Stimulated activated CD4-positive, alpha-beta T cell treated with anti-CD3 and anti-CD28 coated beads, TNF-alpha, amount 100 ng/mL, for 1 hour (primary cell): ENCODE results near the gene PCOLCE2.

Experiments used
- DNase-seq, 3 donors: peaks; one replicate each; pipeline ENCODE4 v3.0.0-alpha.2; 2020; ENCODE audit warnings: low read depth in 3 of 3, low spot score in 1 of 3

Gene PCOLCE2

DNA sequence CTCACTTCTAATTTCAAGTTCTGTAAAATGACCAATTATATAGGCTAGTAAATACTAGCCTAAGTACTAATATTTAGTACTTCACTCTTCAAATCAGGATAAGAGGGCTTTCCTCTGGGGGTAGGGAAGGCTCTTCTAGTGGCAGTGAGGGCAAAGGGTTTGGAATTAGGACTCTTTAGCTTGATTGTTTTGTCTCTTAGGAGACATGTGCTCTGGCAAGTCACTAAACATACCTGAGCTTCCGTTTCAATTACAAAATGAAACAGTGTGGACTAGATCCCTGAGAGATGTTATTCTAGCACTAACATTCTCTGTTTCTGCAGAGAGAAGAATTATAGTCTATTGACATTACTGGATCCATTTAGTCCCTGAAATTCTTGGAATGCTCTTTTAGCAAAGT lies 71.5 kb downstream of the PCOLCE2 start:
- DNase-seq, result no peak

- DNase-seq, result no peak
Measured at GRCh38 chr3:142815803-142816202, 73.1 kb downstream of the PCOLCE2 start.

GRCh38 chr3:142809259-142809658 lies 79.6 kb downstream of the PCOLCE2 start:
- no peak for DNase-seq

GRCh38 chr3:142808103-142808917 lies 80.6 kb downstream of the PCOLCE2 start:
- no peak for DNase-seq

DNA sequence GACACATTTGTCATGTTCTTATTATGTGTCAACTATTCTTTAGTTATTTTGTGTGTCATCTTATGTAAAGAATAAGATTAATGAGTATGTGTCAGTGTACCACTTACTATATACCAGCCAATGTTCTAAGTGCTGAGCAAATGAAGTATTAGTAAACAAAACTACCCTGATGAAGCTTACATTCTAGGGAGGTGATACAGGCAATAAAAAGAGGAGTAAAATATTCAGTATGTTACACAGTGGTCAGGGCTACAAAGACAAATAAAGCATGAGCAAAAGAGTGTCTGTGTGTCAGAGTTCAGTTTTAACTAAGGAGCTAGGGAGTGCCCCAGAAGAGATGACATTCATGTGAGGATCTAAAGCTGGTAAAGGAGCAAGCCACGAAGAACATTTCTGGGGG lies 86.0 kb downstream of the PCOLCE2 start:
- no peak for DNase-seq

- no peak for DNase-seq
Measured at GRCh38 chr3:142801746-142802145, 87.1 kb downstream of the PCOLCE2 start.

DNA sequence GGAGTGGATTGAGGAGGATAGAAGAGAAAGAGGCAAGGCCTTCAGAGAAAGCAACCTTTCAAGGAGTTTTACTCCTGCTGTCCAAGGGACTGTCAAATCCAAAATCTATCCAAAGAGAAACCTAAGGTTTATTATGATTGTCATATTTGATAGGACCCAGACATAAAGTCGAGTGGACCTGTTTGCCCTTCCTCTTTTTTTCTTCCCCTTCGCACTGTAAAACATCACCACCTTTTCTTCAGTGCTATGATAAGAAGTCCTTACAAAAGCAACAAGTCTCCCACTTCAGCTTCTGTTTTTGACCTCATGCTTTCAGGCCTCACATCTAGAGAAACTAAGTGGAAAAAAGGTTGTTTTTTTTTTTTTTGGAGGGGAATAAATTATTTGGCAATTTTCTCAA lies 92.1 kb downstream of the PCOLCE2 start:
- DNase-seq, result no peak

DNA sequence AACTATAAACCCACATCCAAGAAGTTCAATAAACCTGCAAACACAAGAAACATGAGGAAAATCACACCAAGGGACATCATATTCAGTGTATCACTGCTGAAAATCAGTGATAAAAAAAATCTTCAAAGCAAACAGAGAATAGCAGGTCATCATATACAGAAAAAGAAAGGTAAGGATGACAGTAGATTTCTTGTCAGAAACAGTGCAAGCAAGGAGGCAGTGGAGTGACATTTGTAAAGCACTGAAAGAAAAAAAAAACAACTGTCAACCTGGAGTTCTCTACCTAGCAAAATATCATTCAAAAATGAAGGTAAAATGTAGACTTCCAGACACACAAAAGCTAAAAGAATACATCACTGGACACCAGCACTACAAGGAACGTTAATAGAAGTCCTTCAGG lies 93.6 kb downstream of the PCOLCE2 start:
- DNase-seq, result no peak

DNA sequence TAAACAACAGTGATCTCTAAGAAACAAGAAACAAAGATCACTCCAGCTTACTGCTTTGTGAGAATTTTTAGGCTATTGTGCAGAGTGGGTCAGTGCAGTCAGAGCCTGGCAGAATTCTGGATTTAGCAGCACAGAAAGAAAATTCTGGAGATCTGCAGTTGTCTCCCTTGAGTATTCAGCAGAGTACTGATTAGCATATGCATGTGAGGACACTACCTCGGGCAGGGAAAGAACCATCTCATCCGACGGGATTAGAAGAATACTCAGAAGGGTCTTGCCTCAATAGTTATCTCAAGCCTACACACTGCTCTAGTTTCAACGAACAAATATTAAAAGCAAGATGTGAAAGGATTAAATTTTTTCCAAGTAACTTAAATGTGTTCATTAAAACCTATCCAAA lies 94.4 kb downstream of the PCOLCE2 start:
- DNase-seq, result no peak

DNA sequence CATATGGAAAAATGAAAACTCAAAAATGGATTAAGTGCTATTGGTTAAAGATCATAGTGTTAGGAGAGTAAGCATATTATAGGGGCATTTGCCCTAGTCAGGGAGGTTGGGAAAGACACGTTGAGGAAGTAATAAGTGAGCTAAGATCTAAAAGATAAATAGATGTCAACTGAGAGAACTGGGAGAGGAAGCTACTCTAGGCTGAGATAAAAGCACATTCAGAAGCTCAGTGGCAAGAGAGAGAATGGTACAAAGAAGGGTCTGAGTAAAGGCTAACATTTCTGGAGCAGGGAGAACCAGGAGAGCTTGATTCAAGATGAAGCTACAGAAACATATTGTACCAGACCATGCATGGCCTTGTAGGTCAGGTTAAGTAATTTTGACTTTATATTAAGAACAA lies 101.2 kb downstream of the PCOLCE2 start:
- DNase-seq, result no peak

- no peak for DNase-seq
Measured at GRCh38 chr3:142785996-142786395, 102.9 kb downstream of the PCOLCE2 start.

- DNase-seq, result no peak
Measured at GRCh38 chr3:142784228-142784627, 104.7 kb downstream of the PCOLCE2 start.

- no peak for DNase-seq
Measured at GRCh38 chr3:142782616-142783015, 106.3 kb downstream of the PCOLCE2 start.

DNA sequence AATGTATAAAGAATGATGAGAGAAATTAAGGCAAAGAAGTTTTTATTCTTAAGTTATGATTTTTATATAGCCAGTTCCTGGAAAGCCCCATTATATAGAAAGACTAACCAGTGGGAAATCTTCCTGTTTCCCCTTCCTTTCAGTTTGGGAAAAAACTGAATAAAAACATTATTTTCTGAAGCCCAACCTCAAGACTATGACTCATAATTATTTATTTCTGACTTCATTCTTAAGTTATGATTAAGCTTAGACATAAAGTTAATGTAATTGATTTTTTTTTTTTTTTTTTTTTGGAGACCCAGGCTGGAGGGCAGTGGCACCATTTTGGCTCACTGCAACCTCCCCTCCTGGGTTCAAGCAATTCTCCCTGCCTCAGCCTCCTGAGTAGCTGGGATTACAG lies 109.3 kb downstream of the PCOLCE2 start:
- DNase-seq, result no peak

DNA sequence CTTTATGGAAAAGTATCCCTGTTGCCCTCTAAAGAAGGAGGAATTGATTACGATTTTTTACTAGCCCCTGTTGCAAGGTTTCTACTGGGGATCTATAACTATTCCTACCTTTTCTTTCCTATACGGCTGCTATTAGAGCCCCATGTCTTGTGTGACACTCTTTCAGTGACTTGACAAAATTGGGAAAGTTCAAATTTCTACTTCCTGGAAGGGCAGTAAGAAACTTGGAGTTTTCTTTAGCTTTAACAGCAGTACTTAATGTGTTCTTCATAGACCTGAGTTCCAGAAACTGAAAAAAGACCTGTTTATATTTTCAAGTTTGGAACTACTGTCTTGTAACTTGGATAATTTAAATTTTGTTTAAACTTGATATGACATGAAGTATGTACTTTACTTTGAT lies 110.3 kb downstream of the PCOLCE2 start:
- no peak for DNase-seq

DNA sequence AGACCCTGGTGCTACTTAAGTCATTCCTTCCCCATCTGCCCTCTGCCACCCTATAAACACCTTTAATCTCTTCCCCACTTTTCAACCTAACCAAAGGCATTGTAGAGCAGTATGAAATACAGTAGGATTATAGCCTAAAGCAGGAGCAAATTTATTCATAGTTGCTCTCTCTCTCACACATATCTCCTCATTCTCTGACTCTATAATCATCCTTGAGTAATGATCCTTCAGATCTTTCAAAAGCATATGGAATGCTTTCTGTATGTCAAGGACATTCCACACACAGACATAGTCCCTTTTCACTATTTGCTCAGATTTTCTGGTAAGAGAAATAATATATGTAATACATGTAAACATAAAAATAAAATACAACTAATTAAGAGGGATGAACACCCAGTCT lies 111.0 kb downstream of the PCOLCE2 start:
- DNase-seq, result no peak

DNA sequence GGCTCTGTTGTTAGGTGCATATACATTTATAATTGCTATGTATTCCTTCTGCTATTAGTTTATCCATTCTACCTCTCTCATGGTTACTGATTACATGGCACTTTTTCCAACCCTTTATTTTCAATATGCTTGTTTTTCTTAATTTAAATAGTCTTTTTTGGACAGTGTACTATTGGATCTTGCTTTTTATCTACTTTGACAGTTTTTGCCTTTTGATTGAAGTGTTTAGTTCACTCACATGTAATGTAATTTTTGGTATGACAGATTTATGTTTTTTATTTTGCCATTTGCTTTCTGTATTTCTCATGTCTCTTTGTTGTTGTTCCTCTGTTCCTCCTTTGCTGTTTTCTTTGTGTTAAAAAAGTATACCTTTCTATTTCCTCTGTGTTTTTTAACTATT lies 120.5 kb downstream of the PCOLCE2 start:
- no peak for DNase-seq
